ENCODE data around the gene NSMCE3. TPM values are rescaled to one million over a fixed set of nuclear protein-coding genes. Genes with fewer than 3 reads are reported as not detected.
A peak's percentile ranks its signal among the peaks of the same experiment; 100 is the strongest.

The NSMCE3 gene
- polyA plus RNA-seq, 3 donors from 2014 or later = 22.3 to 32.3 (median 27.9) TPM

DNA sequence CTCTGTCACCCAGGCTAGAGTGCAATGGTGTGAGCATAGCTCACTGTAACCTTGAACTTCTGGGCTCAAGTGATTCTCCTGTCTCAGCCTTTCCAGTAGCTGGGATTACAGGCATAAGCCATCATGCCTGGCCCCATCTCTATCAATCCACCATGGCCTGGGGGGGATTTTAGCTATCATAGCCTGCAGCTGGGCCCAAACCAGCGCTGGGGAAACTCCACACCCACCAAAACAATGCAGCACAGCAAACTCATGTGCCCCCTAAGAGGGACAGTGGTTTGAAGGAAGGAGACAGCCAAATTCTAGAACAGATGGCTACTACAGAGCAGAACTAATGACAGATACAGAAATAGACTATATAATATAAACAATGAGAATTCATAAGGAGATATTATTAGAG is 13.8 kb upstream of the NSMCE3 start:
- peaks cover 2 to 7% (median 4%) of the 10 kb centered on the region in 3 donors for H3K27me3 Mint-ChIP-seq (ENCODE audit: low read depth in 3 of 3)

GRCh38 chr15:29280514-29280913 is 10.9 kb upstream of the NSMCE3 start:
- no peak for DNase-seq
- H3K4me1 Mint-ChIP-seq = no peaks in the 10 kb centered on the region
- H3K27me3 Mint-ChIP-seq (ENCODE audit: low read depth in 3 of 3) = peaks cover 0 to 7% (median 4%) of the 10 kb centered on the region in 3 donors
- H3K36me3 Mint-ChIP-seq = no peaks in the 10 kb centered on the region
- H3K27ac Mint-ChIP-seq = no peak overlapping the region
- H3K9me3 Mint-ChIP-seq = peaks cover 0 to 2% (median 0%) of the 10 kb centered on the region in 6 donors
- H3K4me3 Mint-ChIP-seq = no peak overlapping the region

More for the DNA sequence above, 13.8 kb upstream of the NSMCE3 start:
- DNase-seq = no peak
- H3K4me1 Mint-ChIP-seq = no peaks in the 10 kb centered on the region
- no peaks in the 10 kb centered on the region for H3K36me3 Mint-ChIP-seq
- H3K27ac Mint-ChIP-seq = no peak overlapping the region
- no peak overlapping the region for H3K4me3 Mint-ChIP-seq
- H3K9me3 Mint-ChIP-seq = peaks cover 0 to 2% (median 0%) of the 10 kb centered on the region in 6 donors

- Mint-ChIP-seq H3K4me3 (no peak overlapping the region), H3K27me3 (ENCODE audit: low read depth in 3 of 3) (peaks cover 0 to 4% (median 4%) of the 10 kb centered on the region in 3 donors), H3K36me3 (no peaks in the 10 kb centered on the region), H3K4me1 (no peaks in the 10 kb centered on the region), H3K27ac (no peak overlapping the region), H3K9me3 (no peaks in the 10 kb centered on the region)
- no peak for DNase-seq
Observed at GRCh38 chr15:29278436-29279105, 8.9 kb upstream of the NSMCE3 start.

DNA sequence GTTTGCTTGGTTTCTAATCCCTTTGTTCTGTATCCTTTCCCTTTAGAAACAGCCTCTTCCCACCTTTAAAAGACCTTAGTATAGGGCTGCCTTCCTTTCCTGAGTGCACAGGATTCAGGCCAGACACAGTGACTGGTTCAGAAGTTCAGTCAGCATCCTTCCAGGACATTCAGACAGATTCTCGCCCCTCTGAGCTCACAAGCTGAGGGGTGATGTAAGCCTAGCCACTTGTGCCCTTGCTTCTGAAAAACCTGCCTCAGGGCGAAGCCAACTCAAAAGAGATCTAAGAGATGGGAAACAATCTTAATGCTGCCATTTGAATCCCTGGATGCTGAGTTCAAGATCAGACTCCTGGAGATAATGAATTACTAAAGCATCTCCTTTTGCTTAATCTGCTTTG is 6.7 kb upstream of the NSMCE3 start:
- no peaks in the 10 kb centered on the region for H3K9me3 Mint-ChIP-seq
- H3K36me3 Mint-ChIP-seq = no peaks in the 10 kb centered on the region
- DNase-seq = no peak
- no peak overlapping the region for H3K4me3 Mint-ChIP-seq
- no peak overlapping the region for H3K27ac Mint-ChIP-seq
- peaks cover 0 to 3% of the 10 kb centered on the region in 2 donors for H3K4me1 Mint-ChIP-seq
- peaks cover 0 to 4% (median 3%) of the 10 kb centered on the region in 3 donors for H3K27me3 Mint-ChIP-seq (ENCODE audit: low read depth in 3 of 3)

- Mint-ChIP-seq H3K27me3 (ENCODE audit: low read depth in 3 of 3) (peaks cover 0 to 4% (median 3%) of the 10 kb centered on the region in 3 donors), H3K9me3 (no peaks in the 10 kb centered on the region), H3K4me3 (no peak overlapping the region), H3K4me1 (peaks cover 0 to 3% of the 10 kb centered on the region in 2 donors), H3K27ac (no peak overlapping the region), H3K36me3 (no peaks in the 10 kb centered on the region)
- no peak for DNase-seq
Observed at GRCh38 chr15:29275855-29276254, 6.2 kb upstream of the NSMCE3 start.

GRCh38 chr15:29274946-29275345 is 5.3 kb upstream of the NSMCE3 start:
- H3K27me3 Mint-ChIP-seq (ENCODE audit: low read depth in 3 of 3) = peaks cover 0 to 10% (median 4%) of the 10 kb centered on the region in 3 donors
- H3K4me1 Mint-ChIP-seq = peaks cover 9 to 11% of the 10 kb centered on the region in 2 donors
- H3K27ac Mint-ChIP-seq = no peak overlapping the region
- H3K36me3 Mint-ChIP-seq = no peaks in the 10 kb centered on the region
- no peak overlapping the region for H3K4me3 Mint-ChIP-seq
- no peak for DNase-seq
- H3K9me3 Mint-ChIP-seq = no peaks in the 10 kb centered on the region

DNA sequence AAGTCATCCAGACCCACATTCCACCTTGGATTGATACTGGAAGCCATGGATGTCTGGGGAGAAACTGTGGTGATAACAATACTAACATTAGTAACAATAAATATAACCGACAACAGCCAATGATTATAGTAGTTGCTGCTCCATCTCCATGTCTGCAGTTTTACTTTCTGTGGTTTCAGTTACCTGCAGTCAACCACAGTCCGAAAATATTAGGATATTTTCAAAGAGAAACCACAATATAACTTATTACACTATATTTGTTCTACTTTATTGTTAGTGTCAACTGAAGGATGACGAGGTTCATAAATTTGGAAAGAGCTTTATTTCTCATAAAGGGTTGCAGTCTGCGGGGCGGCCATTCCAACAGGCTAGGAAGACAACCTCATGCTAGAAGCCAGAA is 2.6 kb upstream of the NSMCE3 start:
- no peaks in the 10 kb centered on the region for H3K9me3 Mint-ChIP-seq
- H3K4me1 Mint-ChIP-seq = peaks cover 32 to 33% of the 10 kb centered on the region in 2 donors
- DNase-seq = no peak
- peak overlapping the region in 2 of 6 donors; percentile 54 to 65 for H3K27ac Mint-ChIP-seq
- H3K36me3 Mint-ChIP-seq = no peaks in the 10 kb centered on the region
- peaks cover 2 to 21% (median 7%) of the 10 kb centered on the region in 3 donors for H3K27me3 Mint-ChIP-seq (ENCODE audit: low read depth in 3 of 3)
- H3K4me3 Mint-ChIP-seq = no peak overlapping the region

- no peaks in the 10 kb centered on the region for H3K36me3 Mint-ChIP-seq
- H3K27ac Mint-ChIP-seq = peak overlapping the region in 5 of 6 donors; percentile 97 to 100 (median 99)
- peaks cover 45 to 46% of the 10 kb centered on the region in 2 donors for H3K4me1 Mint-ChIP-seq
- peak overlapping the region in 1 of 5 donors; percentile 97 for H3K4me3 Mint-ChIP-seq
- H3K27me3 Mint-ChIP-seq (ENCODE audit: low read depth in 3 of 3) = peaks cover 2 to 21% (median 7%) of the 10 kb centered on the region in 3 donors
- DNase-seq = peak in 1 of 3 donors; percentile 1
- no peaks in the 10 kb centered on the region for H3K9me3 Mint-ChIP-seq
Observed at GRCh38 chr15:29270976-29271375, 1.4 kb upstream of the NSMCE3 start.

DNA sequence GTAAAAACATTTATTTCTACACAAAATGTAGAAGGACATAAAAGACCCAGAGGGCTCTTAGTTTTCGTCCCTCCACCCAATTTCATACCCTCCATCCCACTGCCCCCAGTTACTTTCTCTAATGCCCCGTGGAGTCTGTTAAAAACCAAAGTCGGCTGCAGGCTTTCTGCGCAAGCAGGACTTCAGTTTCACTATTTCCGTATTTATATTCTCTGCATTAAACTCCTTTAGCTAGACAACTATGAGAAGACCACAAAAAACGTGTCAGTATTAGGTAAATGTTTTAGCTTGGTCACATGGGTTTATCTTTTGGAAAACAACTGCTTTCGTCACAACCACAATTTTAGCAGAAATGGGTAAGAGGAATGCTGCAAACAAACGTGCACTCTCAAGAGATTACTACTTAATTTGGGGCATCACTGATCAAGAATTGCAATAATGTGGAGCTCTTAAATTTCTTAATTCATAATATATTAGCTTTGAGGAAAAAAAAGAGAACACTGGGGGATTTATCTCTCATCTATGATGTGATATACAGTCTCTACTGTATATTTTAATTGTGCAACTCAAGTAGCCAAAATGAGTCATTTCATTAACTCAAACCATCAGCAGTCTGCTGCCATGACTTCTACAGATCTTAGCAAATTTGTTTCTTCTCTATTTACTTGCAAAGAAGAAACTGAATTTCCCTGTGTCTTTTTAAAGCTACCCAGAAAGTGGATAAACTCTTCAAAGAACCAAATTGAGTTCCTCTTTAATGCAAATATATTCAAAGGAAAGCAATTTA is 740 bp upstream of the NSMCE3 start:
- Mint-ChIP-seq H3K36me3 (no peaks in the 10 kb centered on the region), H3K4me1 (peaks cover 48 to 51% of the 10 kb centered on the region in 2 donors), H3K4me3 (peak overlapping the region; percentile 92 to 97 (median 97)), H3K27ac (peak overlapping the region; percentile 97 to 100 (median 99)), H3K27me3 (ENCODE audit: low read depth in 3 of 3) (peaks cover 2 to 21% (median 7%) of the 10 kb centered on the region in 3 donors), H3K9me3 (no peaks in the 10 kb centered on the region)
- DNase-seq = peak; percentile 61 to 72 (median 66)

DNA sequence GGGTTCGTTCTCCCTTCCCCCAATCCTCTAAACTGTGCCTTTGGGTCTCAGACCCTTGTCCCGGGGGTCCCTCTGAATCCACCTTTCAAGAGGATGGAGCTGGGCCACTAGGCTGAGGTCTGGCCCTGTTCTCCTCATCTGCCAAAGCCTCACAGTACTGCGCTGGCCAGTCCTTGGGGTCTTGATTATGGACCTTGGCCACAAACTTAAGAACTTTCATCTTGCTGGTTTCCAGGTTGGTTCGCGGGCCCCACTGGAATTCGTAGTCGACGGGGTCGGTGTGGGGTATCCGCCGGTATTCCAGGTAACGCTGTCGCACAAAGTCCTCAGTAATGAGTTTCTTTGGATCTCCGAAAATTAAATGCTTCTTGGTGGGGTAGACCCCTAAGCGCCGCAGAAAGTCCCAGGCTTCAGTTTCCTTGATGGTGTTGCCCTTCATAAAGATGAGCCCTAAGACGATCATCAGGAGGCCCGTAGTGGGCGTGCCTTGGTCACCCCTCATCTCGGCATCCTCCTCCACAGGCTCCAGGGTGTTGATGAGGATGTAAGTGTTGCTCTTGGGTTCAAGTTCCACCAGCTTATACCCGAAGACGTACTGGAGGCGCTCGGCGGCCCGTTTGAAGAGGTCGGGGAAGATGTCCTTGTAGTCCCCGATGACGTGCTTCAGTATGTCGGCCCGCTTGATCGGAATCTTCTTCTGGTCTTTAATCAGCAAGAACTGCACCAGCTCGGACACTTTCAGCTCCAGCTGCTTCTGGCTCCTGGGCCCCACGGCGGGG is 727 bp downstream of the NSMCE3 start:
- Mint-ChIP-seq H3K9me3 (no peaks in the 10 kb centered on the region), H3K4me3 (peak overlapping the region; percentile 92 to 99 (median 98)), H3K27ac (peak overlapping the region; percentile 97 to 99 (median 99)), H3K36me3 (no peaks in the 10 kb centered on the region), H3K27me3 (ENCODE audit: low read depth in 3 of 3) (peaks cover 2 to 21% (median 7%) of the 10 kb centered on the region in 3 donors), H3K4me1 (peaks cover 48 to 51% of the 10 kb centered on the region in 2 donors)
- DNase-seq = peak in 1 of 3 donors; percentile 65

GRCh38 chr15:29266052-29266582 is 3.5 kb downstream of the NSMCE3 start:
- DNase-seq = no peak
- no peaks in the 10 kb centered on the region for H3K9me3 Mint-ChIP-seq
- peak overlapping the region in 1 of 5 donors; percentile 18 for H3K4me3 Mint-ChIP-seq
- H3K27ac Mint-ChIP-seq = peak overlapping the region in 5 of 6 donors; percentile 22 to 82 (median 61)
- H3K4me1 Mint-ChIP-seq = peaks cover 45 to 51% of the 10 kb centered on the region in 2 donors
- H3K36me3 Mint-ChIP-seq = no peaks in the 10 kb centered on the region
- H3K27me3 Mint-ChIP-seq (ENCODE audit: low read depth in 3 of 3) = peaks cover 4 to 17% (median 7%) of the 10 kb centered on the region in 3 donors

DNA sequence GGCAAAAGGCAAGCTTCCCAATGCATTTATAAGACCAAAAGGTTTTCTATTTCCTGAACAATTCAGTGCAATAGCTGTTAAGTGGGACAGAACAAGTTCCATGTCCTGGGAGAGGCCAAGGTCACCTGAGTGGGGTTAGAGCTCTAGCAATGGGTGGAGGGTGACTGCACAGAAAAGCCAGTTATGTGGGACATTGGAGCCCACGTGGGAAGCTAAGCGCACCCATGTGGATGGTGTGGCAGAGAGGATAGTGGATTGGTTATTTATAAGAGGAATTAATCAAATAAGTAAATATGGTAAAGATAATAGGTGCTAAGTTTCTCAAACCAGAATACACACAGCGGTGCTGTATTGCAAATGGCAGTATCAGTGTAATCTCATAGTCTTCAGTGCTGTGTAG is 6.3 kb downstream of the NSMCE3 start:
- Mint-ChIP-seq H3K4me3 (no peak overlapping the region), H3K9me3 (no peaks in the 10 kb centered on the region), H3K36me3 (no peaks in the 10 kb centered on the region), H3K27me3 (ENCODE audit: low read depth in 3 of 3) (peaks cover 0 to 3% (median 0%) of the 10 kb centered on the region in 3 donors), H3K27ac (no peak overlapping the region), H3K4me1 (peaks cover 24 to 28% of the 10 kb centered on the region in 2 donors)
- no peak for DNase-seq

GRCh38 chr15:29262738-29263137 is 6.9 kb downstream of the NSMCE3 start:
- Mint-ChIP-seq H3K36me3 (no peaks in the 10 kb centered on the region), H3K27me3 (ENCODE audit: low read depth in 3 of 3) (peaks cover 0 to 3% (median 0%) of the 10 kb centered on the region in 3 donors), H3K4me1 (peaks cover 20 to 23% of the 10 kb centered on the region in 2 donors), H3K27ac (no peak overlapping the region), H3K4me3 (no peak overlapping the region), H3K9me3 (no peaks in the 10 kb centered on the region)
- DNase-seq = no peak

Measured in immature natural killer cell (primary cell).